H1 (cell line): ENCODE results near the gene STXBP4. TPM values are rescaled to one million over a fixed set of nuclear protein-coding genes. Genes with fewer than 3 reads are reported as not detected.

Source experiments
- BRCA1 ChIP-seq: IDR thresholded peaks from 2 replicates; pipeline ENCODE4 v1.6.1; 2012; ENCODE audit warnings: low read depth, low read length, improper control_type of control experiment
- CEBPB ChIP-seq: IDR thresholded peaks from 2 replicates; pipeline ENCODE4 v1.6.1; 2012; ENCODE audit warnings: low read depth, low read length
- CTBP2 ChIP-seq: IDR thresholded peaks from 2 replicates; pipeline ENCODE4 v1.7.0; 2011; ENCODE audit warnings: borderline replicate concordance, mild to moderate bottlenecking, moderate library complexity, mixed read lengths, low read length; ENCODE audit not compliant: insufficient read depth, insufficient read length
- HDAC2 ChIP-seq, 2 experiments: fragments of 300-600 bp in 1 of 2; sonication (generic) in 1 of 2; IDR thresholded peaks; 2 replicates each; pipeline ENCODE4 v1.6.1; 2011 to 2012; ENCODE audit warnings: low read depth in 2 of 2, low read length in 2 of 2, mild to moderate bottlenecking in 2 of 2, moderate library complexity in 2 of 2, borderline replicate concordance in 1 of 2, inconsistent platforms in 1 of 2
- JUND ChIP-seq: IDR thresholded peaks from 2 replicates; pipeline ENCODE4 v1.6.1; 2011; ENCODE audit warnings: mild to moderate bottlenecking, improper control_type of control experiment, low read length
- SAP30 ChIP-seq: fragments of 300-600 bp; sonication (generic); IDR thresholded peaks from 2 replicates; pipeline ENCODE4 v1.7.1; 2012; ENCODE audit warnings: low read length, moderate library complexity, mild to moderate bottlenecking, inconsistent platforms; ENCODE audit not compliant: insufficient read depth, insufficient replicate concordance
- SIRT6 ChIP-seq: IDR thresholded peaks from one replicate; pipeline ENCODE4 v1.7.1; 2012; ENCODE audit warnings: low read length, inconsistent platforms
- SP1 ChIP-seq: IDR thresholded peaks from 2 replicates; pipeline ENCODE4 v1.6.1; 2011; ENCODE audit warnings: low read depth, low read length
- SRF ChIP-seq: IDR thresholded peaks from 2 replicates; pipeline ENCODE4 v1.6.1; 2011; ENCODE audit warnings: mild to moderate bottlenecking, low read depth, low read length, moderate library complexity
- SUZ12 ChIP-seq: fragments of 200-600 bp; sonication (generic); IDR thresholded peaks from 2 replicates; pipeline ENCODE4 v1.6.1; 2012; ENCODE audit warnings: mild to moderate bottlenecking, inconsistent platforms, low read length, moderate library complexity, mixed read lengths
- TAF1 ChIP-seq: IDR thresholded peaks from 2 replicates; pipeline ENCODE4 v1.6.1; 2011; ENCODE audit warnings: mild to moderate bottlenecking, low read depth, low read length
- polyA plus RNA-seq, 7 experiments: library from polyadenylated mRNA; depleted of rRNA in 3 of 7; stranded (reverse) in 5 of 7; unstranded in 2 of 7; fragments of >200 nt in 5 of 7; fragments of 200-250 nt in 2 of 7; gene quantifications; 1 replicate in 5 of 7; 2 replicates in 1 of 7; 4 replicates in 1 of 7; pipeline versions ENCODE4 v1.2.1 to v1.2.3, GENCODE V29; 2011 to 2013; ENCODE audit warnings: missing spikeins in 2 of 7, mixed read lengths in 2 of 7
- total RNA-seq: library from RNA; stranded (reverse); fragmentation: NEBNext Ultra II Directional; extraction: Animal tissue kit (Norgen Biotek cat#: 25700); gene quantifications from 2 replicates; pipeline ENCODE4 v1.2.1, GENCODE V29; 2021
- TF ChIP-seq, protein P1 (sequence below): fragments of 300-600 bp; sonication (generic); IDR thresholded peaks from 2 replicates; pipeline ENCODE4 v1.7.1; 2012; ENCODE audit warnings: low read length, moderate library complexity, mild to moderate bottlenecking, inconsistent platforms; ENCODE audit not compliant: insufficient replicate concordance

Gene STXBP4
- total and polyA plus RNA-seq, 2 of the 8 experiments (the other 6 are each of a cell fraction or from before 2014, with no cell fraction given), result 3.2 to 18.5 TPM

- TF ChIP-seq, protein P1, sequence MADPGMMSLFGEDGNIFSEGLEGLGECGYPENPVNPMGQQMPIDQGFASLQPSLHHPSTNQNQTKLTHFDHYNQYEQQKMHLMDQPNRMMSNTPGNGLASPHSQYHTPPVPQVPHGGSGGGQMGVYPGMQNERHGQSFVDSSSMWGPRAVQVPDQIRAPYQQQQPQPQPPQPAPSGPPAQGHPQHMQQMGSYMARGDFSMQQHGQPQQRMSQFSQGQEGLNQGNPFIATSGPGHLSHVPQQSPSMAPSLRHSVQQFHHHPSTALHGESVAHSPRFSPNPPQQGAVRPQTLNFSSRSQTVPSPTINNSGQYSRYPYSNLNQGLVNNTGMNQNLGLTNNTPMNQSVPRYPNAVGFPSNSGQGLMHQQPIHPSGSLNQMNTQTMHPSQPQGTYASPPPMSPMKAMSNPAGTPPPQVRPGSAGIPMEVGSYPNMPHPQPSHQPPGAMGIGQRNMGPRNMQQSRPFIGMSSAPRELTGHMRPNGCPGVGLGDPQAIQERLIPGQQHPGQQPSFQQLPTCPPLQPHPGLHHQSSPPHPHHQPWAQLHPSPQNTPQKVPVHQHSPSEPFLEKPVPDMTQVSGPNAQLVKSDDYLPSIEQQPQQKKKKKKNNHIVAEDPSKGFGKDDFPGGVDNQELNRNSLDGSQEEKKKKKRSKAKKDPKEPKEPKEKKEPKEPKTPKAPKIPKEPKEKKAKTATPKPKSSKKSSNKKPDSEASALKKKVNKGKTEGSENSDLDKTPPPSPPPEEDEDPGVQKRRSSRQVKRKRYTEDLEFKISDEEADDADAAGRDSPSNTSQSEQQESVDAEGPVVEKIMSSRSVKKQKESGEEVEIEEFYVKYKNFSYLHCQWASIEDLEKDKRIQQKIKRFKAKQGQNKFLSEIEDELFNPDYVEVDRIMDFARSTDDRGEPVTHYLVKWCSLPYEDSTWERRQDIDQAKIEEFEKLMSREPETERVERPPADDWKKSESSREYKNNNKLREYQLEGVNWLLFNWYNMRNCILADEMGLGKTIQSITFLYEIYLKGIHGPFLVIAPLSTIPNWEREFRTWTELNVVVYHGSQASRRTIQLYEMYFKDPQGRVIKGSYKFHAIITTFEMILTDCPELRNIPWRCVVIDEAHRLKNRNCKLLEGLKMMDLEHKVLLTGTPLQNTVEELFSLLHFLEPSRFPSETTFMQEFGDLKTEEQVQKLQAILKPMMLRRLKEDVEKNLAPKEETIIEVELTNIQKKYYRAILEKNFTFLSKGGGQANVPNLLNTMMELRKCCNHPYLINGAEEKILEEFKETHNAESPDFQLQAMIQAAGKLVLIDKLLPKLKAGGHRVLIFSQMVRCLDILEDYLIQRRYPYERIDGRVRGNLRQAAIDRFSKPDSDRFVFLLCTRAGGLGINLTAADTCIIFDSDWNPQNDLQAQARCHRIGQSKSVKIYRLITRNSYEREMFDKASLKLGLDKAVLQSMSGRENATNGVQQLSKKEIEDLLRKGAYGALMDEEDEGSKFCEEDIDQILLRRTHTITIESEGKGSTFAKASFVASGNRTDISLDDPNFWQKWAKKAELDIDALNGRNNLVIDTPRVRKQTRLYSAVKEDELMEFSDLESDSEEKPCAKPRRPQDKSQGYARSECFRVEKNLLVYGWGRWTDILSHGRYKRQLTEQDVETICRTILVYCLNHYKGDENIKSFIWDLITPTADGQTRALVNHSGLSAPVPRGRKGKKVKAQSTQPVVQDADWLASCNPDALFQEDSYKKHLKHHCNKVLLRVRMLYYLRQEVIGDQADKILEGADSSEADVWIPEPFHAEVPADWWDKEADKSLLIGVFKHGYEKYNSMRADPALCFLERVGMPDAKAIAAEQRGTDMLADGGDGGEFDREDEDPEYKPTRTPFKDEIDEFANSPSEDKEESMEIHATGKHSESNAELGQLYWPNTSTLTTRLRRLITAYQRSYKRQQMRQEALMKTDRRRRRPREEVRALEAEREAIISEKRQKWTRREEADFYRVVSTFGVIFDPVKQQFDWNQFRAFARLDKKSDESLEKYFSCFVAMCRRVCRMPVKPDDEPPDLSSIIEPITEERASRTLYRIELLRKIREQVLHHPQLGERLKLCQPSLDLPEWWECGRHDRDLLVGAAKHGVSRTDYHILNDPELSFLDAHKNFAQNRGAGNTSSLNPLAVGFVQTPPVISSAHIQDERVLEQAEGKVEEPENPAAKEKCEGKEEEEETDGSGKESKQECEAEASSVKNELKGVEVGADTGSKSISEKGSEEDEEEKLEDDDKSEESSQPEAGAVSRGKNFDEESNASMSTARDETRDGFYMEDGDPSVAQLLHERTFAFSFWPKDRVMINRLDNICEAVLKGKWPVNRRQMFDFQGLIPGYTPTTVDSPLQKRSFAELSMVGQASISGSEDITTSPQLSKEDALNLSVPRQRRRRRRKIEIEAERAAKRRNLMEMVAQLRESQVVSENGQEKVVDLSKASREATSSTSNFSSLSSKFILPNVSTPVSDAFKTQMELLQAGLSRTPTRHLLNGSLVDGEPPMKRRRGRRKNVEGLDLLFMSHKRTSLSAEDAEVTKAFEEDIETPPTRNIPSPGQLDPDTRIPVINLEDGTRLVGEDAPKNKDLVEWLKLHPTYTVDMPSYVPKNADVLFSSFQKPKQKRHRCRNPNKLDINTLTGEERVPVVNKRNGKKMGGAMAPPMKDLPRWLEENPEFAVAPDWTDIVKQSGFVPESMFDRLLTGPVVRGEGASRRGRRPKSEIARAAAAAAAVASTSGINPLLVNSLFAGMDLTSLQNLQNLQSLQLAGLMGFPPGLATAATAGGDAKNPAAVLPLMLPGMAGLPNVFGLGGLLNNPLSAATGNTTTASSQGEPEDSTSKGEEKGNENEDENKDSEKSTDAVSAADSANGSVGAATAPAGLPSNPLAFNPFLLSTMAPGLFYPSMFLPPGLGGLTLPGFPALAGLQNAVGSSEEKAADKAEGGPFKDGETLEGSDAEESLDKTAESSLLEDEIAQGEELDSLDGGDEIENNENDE, result no peak
- TF ChIP-seq HDAC2 (IDR thresholded peaks at IDR 0.05; ENCODE audit: borderline replicate concordance in 1 of 2, low read depth in 2 of 2, low read length in 2 of 2) (no peak), BRCA1 (no peak), CEBPB (no peak), SAP30 (no peak), CTBP2 (no peak), JUND (no peak), SUZ12 (no peak), SP1 (no peak), SIRT6 (no peak), TAF1 (no peak), SRF (no peak)
Measured at GRCh38 chr17:55116440-55116914, 147.9 kb downstream of the STXBP4 start (continued).
